Ureter (tissue), 1 donor: ENCODE measurements around the gene TRIM68. TPM values are rescaled to one million over a fixed set of nuclear protein-coding genes. Genes with fewer than 3 reads are reported as not detected.

ENCODE experiments used
- DNase-seq: peaks from one replicate; pipeline ENCODE4 v3.0.0-alpha.2; 2020; ENCODE audit warnings: low spot score
- total RNA-seq: library from RNA; stranded (reverse); gene quantifications from one replicate; pipeline ENCODE4 v1.2.4, GENCODE V29; 2023
- donor health status: DM: yes; HTN: yes; CAD: no.

Gene TRIM68
- 28.9 TPM for total RNA-seq

GRCh38 chr11:4607781-4608666, at the start of gene TRIM68:
Gene TRIM68 (minus strand): TSS chr11:4608231. CDS start chr11:4605504, 2,727 bp downstream.
- DNase-seq = peak; percentile 97

- DNase-seq = no peak
Observed at GRCh38 chr11:4654635-4655369, 46.8 kb upstream of the TRIM68 start.

- DNase-seq = no peak
Observed at GRCh38 chr11:4647766-4648165, 39.7 kb upstream of the TRIM68 start.

GRCh38 chr11:4645974-4646373, 37.9 kb upstream of the TRIM68 start:
- DNase-seq = no peak

GRCh38 chr11:4644233-4644632, 36.2 kb upstream of the TRIM68 start:
- no peak for DNase-seq

- DNase-seq = no peak
Observed at GRCh38 chr11:4643682-4644081, 35.7 kb upstream of the TRIM68 start, which contains the start of gene OR51E1. Gene OR51E1 (plus strand): TSS chr11:4643982. CDS start chr11:4652527, 8,545 bp downstream.

GRCh38 chr11:4643076-4643475, 35.0 kb upstream of the TRIM68 start:
- DNase-seq = no peak

- no peak for DNase-seq
Observed at GRCh38 chr11:4642043-4642442, 34.0 kb upstream of the TRIM68 start.

- no peak for DNase-seq
Observed at GRCh38 chr11:4641501-4641900, 33.5 kb upstream of the TRIM68 start.

- no peak for DNase-seq
Observed at GRCh38 chr11:4639931-4640330, 31.9 kb upstream of the TRIM68 start.

- DNase-seq = no peak
Observed at GRCh38 chr11:4637662-4638047, 29.6 kb upstream of the TRIM68 start.

- DNase-seq = peak; percentile 80
Observed at GRCh38 chr11:4636962-4637661, 29.1 kb upstream of the TRIM68 start, which contains the start of gene OR51D1. Gene OR51D1 (plus strand): TSS chr11:4637477. CDS start chr11:4639791, 2,314 bp downstream.

- DNase-seq = no peak
Observed at GRCh38 chr11:4636136-4636535, 28.1 kb upstream of the TRIM68 start.

- peak; percentile 74 for DNase-seq
Observed at GRCh38 chr11:4626207-4627099, 18.4 kb upstream of the TRIM68 start.

GRCh38 chr11:4619514-4619913, 11.5 kb upstream of the TRIM68 start:
- DNase-seq = no peak

GRCh38 chr11:4615856-4616444, 7.9 kb upstream of the TRIM68 start:
- DNase-seq = no peak

- DNase-seq = no peak
Observed at GRCh38 chr11:4611986-4612385, 4.0 kb upstream of the TRIM68 start.

GRCh38 chr11:4610258-4610935, 2.4 kb upstream of the TRIM68 start:
- DNase-seq = no peak

GRCh38 chr11:4607096-4607495, 935 bp downstream of the TRIM68 start:
- no peak for DNase-seq
